Measurements from ENCODE around the gene PYGB. TPM values are rescaled to one million over a fixed set of nuclear protein-coding genes. Genes with fewer than 3 reads are reported as not detected.

Gene PYGB
- total RNA-seq, 2 donors from 2014 or later: 231 to 261 TPM

GRCh38 chr20:25218109-25218486 lies 29.8 kb upstream of the PYGB start:
- no peak overlapping the region for H3K4me3 ChIP-seq
- intact Hi-C loops (cut with DNase I): no loop called here
- DNase-seq (ENCODE audit: low spot score): no peak
- no peaks in the 10 kb centered on the region for H3K9me3 ChIP-seq
- WGBS: 91% methylated on average over 8 of the region's 8 CpGs
- TF ChIP-seq POLR2AphosphoS5 (IDR thresholded peaks at IDR 0.05): no peak
- no peak for TF ChIP-seq CTCF (IDR thresholded peaks at IDR 0.05)
- no peak for TF ChIP-seq POLR2A (IDR thresholded peaks at IDR 0.05)
- H3K36me3 ChIP-seq: peaks cover 6 to 13% of the 10 kb centered on the region in 2 donors
- peaks cover 16% of the 10 kb centered on the region for H3K4me1 ChIP-seq (replicated peaks)
- H3K27me3 ChIP-seq (replicated peaks; ENCODE audit: insufficient read depth): no peaks in the 10 kb centered on the region
- no peak overlapping the region for H3K27ac ChIP-seq

GRCh38 chr20:25218492-25218891 lies 29.4 kb upstream of the PYGB start:
- DNase-seq (ENCODE audit: low spot score): peak; percentile 3
- Histone ChIP-seq H3K4me3 (no peak overlapping the region), H3K9me3 (no peaks in the 10 kb centered on the region), H3K27ac (no peak overlapping the region), H3K36me3 (peaks cover 6 to 10% of the 10 kb centered on the region in 2 donors), H3K4me1 (replicated peaks) (peaks cover 16% of the 10 kb centered on the region), H3K27me3 (replicated peaks; ENCODE audit: insufficient read depth) (no peaks in the 10 kb centered on the region)
- intact Hi-C loops (cut with DNase I): no loop called here
- TF ChIP-seq CTCF (IDR thresholded peaks at IDR 0.05) (no peak), POLR2A (IDR thresholded peaks at IDR 0.05) (no peak), POLR2AphosphoS5 (IDR thresholded peaks at IDR 0.05) (no peak)
- 84% methylated on average over 11 of the region's 12 CpGs for WGBS

- H3K27ac ChIP-seq: peak overlapping the region in 1 of 2 donors; percentile 68
- H3K36me3 ChIP-seq: peaks cover 6 to 8% of the 10 kb centered on the region in 2 donors
- intact Hi-C loops (cut with DNase I): no loop called here
Measured at GRCh38 chr20:25219365-25219764, 28.5 kb upstream of the PYGB start.

GRCh38 chr20:25220021-25220730 lies 27.7 kb upstream of the PYGB start:
- peak overlapping the region; percentile 61 to 68 for H3K27ac ChIP-seq

More at GRCh38 chr20:25219365-25219764, 28.5 kb upstream of the PYGB start:
- TF ChIP-seq POLR2AphosphoS5 (IDR thresholded peaks at IDR 0.05) (no peak), POLR2A (IDR thresholded peaks at IDR 0.05) (no peak), CTCF (IDR thresholded peaks at IDR 0.05) (no peak)
- H3K4me1 ChIP-seq (replicated peaks): peaks cover 16% of the 10 kb centered on the region
- no peak overlapping the region for H3K4me3 ChIP-seq
- H3K27me3 ChIP-seq (replicated peaks; ENCODE audit: insufficient read depth): no peaks in the 10 kb centered on the region
- 96% methylated on average over 7 of the region's 7 CpGs for WGBS
- no peaks in the 10 kb centered on the region for H3K9me3 ChIP-seq
- DNase-seq (ENCODE audit: low spot score): peak; percentile 3

More at GRCh38 chr20:25220021-25220730, 27.7 kb upstream of the PYGB start:
- Histone ChIP-seq H3K36me3 (peaks cover 4 to 6% of the 10 kb centered on the region in 2 donors), H3K27me3 (replicated peaks; ENCODE audit: insufficient read depth) (no peaks in the 10 kb centered on the region), H3K9me3 (no peaks in the 10 kb centered on the region), H3K4me3 (no peak overlapping the region), H3K4me1 (replicated peaks) (peaks cover 16% of the 10 kb centered on the region)
- intact Hi-C loops (cut with DNase I): no loop called here
- DNase-seq (ENCODE audit: low spot score): no peak
- WGBS: 71% methylated on average over 10 of the region's 16 CpGs
- TF ChIP-seq POLR2A (IDR thresholded peaks at IDR 0.05) (no peak), CTCF (IDR thresholded peaks at IDR 0.05) (no peak), POLR2AphosphoS5 (IDR thresholded peaks at IDR 0.05) (no peak)

All from prostate gland (tissue), 2 donors.